ENCODE data around the gene ENOX2. TPM values are rescaled to one million over a fixed set of nuclear protein-coding genes. Genes with fewer than 3 reads are reported as not detected.

ENOX2 gene
- total RNA-seq, 1 experiment from 2014 or later = 21.4 TPM

GRCh38 chrX:130665263-130665662 is 237.7 kb downstream of the ENOX2 start:
- POLR2A ChIA-PET (ENCODE audit: unreplicated experiment) = no interaction called here
- Histone ChIP-seq H3K27ac (no peak overlapping the region), H3K4me1 (replicated peaks; ENCODE audit: insufficient read depth) (no peaks in the 10 kb centered on the region), H3K27me3 (ENCODE audit: insufficient read depth, low read depth) (no peaks in the 10 kb centered on the region), H4K20me1 (ENCODE audit: insufficient read depth) (no peaks in the 10 kb centered on the region), H3K79me2 (ENCODE audit: low read depth) (no peaks in the 10 kb centered on the region), H3K9me2 (ENCODE audit: insufficient read depth) (no peaks in the 10 kb centered on the region), H3K4me2 (no peak overlapping the region), H3F3A (ENCODE audit: insufficient read depth, low read depth) (no peaks in the 10 kb centered on the region), H2AFZ (no peak overlapping the region), H3K4me3 (no peak overlapping the region), H3K9me3 (ENCODE audit: insufficient read depth, low read depth) (no peaks in the 10 kb centered on the region), H3K36me3 (ENCODE audit: low read depth) (no peaks in the 10 kb centered on the region)
- no TSS peak for BruUV-seq (replicated peaks)
- DNase-seq = no peak
- intact Hi-C loops (cut with micrococcal nuclease; ENCODE audit: unreplicated experiment) = no loop called here
- CTCF ChIA-PET = no interaction called here
- TF ChIP-seq EZH2 (IDR thresholded peaks at IDR 0.05; ENCODE audit: low read depth) = no peak
- no peak for TF ChIP-seq CTCF (conservative IDR thresholded peaks at IDR 0.05)

DNA sequence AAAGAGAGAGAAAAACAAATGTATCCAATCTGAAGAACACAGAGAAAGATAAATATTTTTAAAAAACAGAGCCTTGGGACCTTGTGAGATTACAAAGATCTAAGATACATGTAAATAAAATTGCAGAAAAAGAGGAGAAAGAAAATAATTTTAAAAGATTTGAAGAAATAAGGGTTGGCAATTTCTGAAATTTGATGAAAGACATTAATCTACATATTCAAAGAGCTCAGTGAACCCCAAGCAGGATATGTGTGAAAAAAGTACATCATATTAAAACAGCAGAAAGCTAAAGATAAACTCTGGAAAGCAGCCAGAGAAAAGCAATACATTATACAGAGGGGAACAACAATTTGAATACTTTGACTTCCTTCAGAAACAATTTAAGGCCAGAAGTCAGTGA is 244.7 kb downstream of the ENOX2 start:
- CTCF ChIA-PET = no interaction called here
- BruUV-seq (replicated peaks) = no TSS peak

DNA sequence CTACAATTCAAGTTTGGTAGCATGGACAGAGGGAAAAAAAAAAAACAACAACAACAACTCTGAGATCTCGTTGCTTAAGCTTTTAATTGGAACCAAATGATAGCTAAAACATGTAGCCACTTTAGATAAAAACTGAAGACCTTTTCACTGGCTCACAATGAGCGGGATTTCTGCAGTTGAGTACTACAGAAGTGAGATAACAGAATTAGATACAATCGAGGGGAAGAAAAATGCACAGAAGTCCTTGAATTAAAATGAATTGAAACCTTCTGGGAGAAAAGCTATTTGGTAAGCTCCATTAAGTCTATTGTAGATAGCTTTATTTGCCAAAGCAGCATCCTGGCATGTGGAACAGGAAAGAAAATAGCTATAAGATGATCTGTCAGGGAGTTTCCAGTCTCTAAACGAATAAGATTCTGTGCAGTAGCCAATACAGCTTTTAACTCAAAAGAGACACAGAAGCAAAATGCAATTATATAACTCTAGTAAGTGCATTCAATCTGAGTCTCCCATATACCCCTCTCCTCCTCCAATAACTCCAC is 248.5 kb downstream of the ENOX2 start:
- Histone ChIP-seq H3F3A (ENCODE audit: insufficient read depth, low read depth) (no peaks in the 10 kb centered on the region), H3K9me2 (ENCODE audit: insufficient read depth) (no peaks in the 10 kb centered on the region), H2AFZ (no peak overlapping the region), H4K20me1 (ENCODE audit: insufficient read depth) (no peaks in the 10 kb centered on the region), H3K4me1 (replicated peaks; ENCODE audit: insufficient read depth) (no peaks in the 10 kb centered on the region), H3K79me2 (ENCODE audit: low read depth) (no peaks in the 10 kb centered on the region), H3K27ac (no peak overlapping the region), H3K27me3 (ENCODE audit: insufficient read depth, low read depth) (no peaks in the 10 kb centered on the region), H3K4me2 (no peak overlapping the region), H3K9me3 (ENCODE audit: insufficient read depth, low read depth) (no peaks in the 10 kb centered on the region; the same call in 1 of the 2 replicates), H3K36me3 (ENCODE audit: low read depth) (no peaks in the 10 kb centered on the region), H3K4me3 (no peak overlapping the region)
- intact Hi-C loops (cut with micrococcal nuclease; ENCODE audit: unreplicated experiment) = no loop called here
- ChIA-PET POLR2A (ENCODE audit: unreplicated experiment) (no interaction called here), CTCF (no interaction called here)
- no peak for TF ChIP-seq CTCF (conservative IDR thresholded peaks at IDR 0.05)
- no peak for TF ChIP-seq EZH2 (IDR thresholded peaks at IDR 0.05; ENCODE audit: low read depth)
- DNase-seq = no peak
- BruUV-seq (replicated peaks) = no TSS peak

More for the DNA sequence above, 244.7 kb downstream of the ENOX2 start:
- Histone ChIP-seq H4K20me1 (ENCODE audit: insufficient read depth) (no peaks in the 10 kb centered on the region), H3K27me3 (ENCODE audit: insufficient read depth, low read depth) (no peaks in the 10 kb centered on the region), H3K4me1 (replicated peaks; ENCODE audit: insufficient read depth) (no peaks in the 10 kb centered on the region), H3F3A (ENCODE audit: insufficient read depth, low read depth) (no peaks in the 10 kb centered on the region), H3K9me2 (ENCODE audit: insufficient read depth) (no peaks in the 10 kb centered on the region), H3K4me3 (no peak overlapping the region), H3K9me3 (ENCODE audit: insufficient read depth, low read depth) (no peaks in the 10 kb centered on the region), H3K27ac (no peak overlapping the region), H3K79me2 (ENCODE audit: low read depth) (no peaks in the 10 kb centered on the region), H2AFZ (no peak overlapping the region), H3K4me2 (no peak overlapping the region), H3K36me3 (ENCODE audit: low read depth) (no peaks in the 10 kb centered on the region)
- TF ChIP-seq EZH2 (IDR thresholded peaks at IDR 0.05; ENCODE audit: low read depth) (no peak), CTCF (conservative IDR thresholded peaks at IDR 0.05) (no peak)
- DNase-seq = no peak
- POLR2A ChIA-PET (ENCODE audit: unreplicated experiment) = no interaction called here
- intact Hi-C loops (cut with micrococcal nuclease; ENCODE audit: unreplicated experiment) = no loop called here

All from PC-9 (cell line).